Stomach (tissue), 4 donors: ENCODE results near the gene COA1.

Experiments
- EP300 ChIP-seq: sonication (generic); formaldehyde crosslinking; IDR thresholded peaks from one replicate; pipeline ENCODE4 v1.6.1; 2017; ENCODE audit warnings: antibody characterized with exemption
- TF ChIP-seq, protein P1 (sequence below), 7 experiments: fragments of 450-650 bp in 4 of 7; fragments of 200-600 bp in 3 of 7; sonication (generic) in 3 of 7; IDR thresholded peaks; one replicate each; pipeline ENCODE4 v1.5.1; 2016 to 2019; ENCODE audit warnings: antibody characterized with exemption in 7 of 7, control low read depth in 2 of 7, mild to moderate bottlenecking in 1 of 7

GRCh38 chr7:43624156-43624555 lies 105.2 kb downstream of the COA1 start:
- TF ChIP-seq, protein P1, sequence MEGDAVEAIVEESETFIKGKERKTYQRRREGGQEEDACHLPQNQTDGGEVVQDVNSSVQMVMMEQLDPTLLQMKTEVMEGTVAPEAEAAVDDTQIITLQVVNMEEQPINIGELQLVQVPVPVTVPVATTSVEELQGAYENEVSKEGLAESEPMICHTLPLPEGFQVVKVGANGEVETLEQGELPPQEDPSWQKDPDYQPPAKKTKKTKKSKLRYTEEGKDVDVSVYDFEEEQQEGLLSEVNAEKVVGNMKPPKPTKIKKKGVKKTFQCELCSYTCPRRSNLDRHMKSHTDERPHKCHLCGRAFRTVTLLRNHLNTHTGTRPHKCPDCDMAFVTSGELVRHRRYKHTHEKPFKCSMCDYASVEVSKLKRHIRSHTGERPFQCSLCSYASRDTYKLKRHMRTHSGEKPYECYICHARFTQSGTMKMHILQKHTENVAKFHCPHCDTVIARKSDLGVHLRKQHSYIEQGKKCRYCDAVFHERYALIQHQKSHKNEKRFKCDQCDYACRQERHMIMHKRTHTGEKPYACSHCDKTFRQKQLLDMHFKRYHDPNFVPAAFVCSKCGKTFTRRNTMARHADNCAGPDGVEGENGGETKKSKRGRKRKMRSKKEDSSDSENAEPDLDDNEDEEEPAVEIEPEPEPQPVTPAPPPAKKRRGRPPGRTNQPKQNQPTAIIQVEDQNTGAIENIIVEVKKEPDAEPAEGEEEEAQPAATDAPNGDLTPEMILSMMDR (IDR thresholded peaks at IDR 0.05), result no peak
- no peak for TF ChIP-seq EP300
